Measurements from ENCODE around the gene COPS4.
"Not testable (repeated sequence)": the region's sequence is repeated elsewhere in the genome, so short reads cannot be mapped to it uniquely, and the experiment has no call there.

COPS4 gene

GRCh38 chr4:83089410-83090157, 54.6 kb downstream of the COPS4 start:
- no peak for DNase-seq

GRCh38 chr4:83093060-83093640, 58.2 kb downstream of the COPS4 start:
- DNase-seq = no peak

GRCh38 chr4:83096397-83096796, 61.4 kb downstream of the COPS4 start:
- no peak for DNase-seq

- DNase-seq = no peak
These were observed 70.0 kb downstream of the COPS4 start for GRCh38 chr4:83104991-83105390.

- no peak for DNase-seq
These were observed 72.6 kb downstream of the COPS4 start for GRCh38 chr4:83107631-83108030.

GRCh38 chr4:83108101-83108861, 73.3 kb downstream of the COPS4 start:
- DNase-seq = no peak

GRCh38 chr4:83109480-83110222, 74.7 kb downstream of the COPS4 start:
- peak; percentile 28 for DNase-seq

GRCh38 chr4:83110223-83110945, 75.4 kb downstream of the COPS4 start:
- peak; percentile 11 for DNase-seq

- DNase-seq = no peak
These were observed 76.2 kb downstream of the COPS4 start for GRCh38 chr4:83110970-83111750.

GRCh38 chr4:83111751-83112141, 76.8 kb downstream of the COPS4 start:
- DNase-seq = not testable (repeated sequence)

- DNase-seq = no peak
These were observed 77.2 kb downstream of the COPS4 start for GRCh38 chr4:83112231-83112630.

- DNase-seq = no peak
These were observed 77.9 kb downstream of the COPS4 start for GRCh38 chr4:83112678-83113428.

- no peak for DNase-seq
These were observed 78.4 kb downstream of the COPS4 start for GRCh38 chr4:83113429-83113786.

GRCh38 chr4:83114576-83114975, 79.6 kb downstream of the COPS4 start, which contains the start of gene PLAC8:
PLAC8 (minus strand) TSS chr4:83114729; CDS start chr4:83107921, 6,808 bp downstream.
- DNase-seq = no peak

GRCh38 chr4:83115000-83115399, 80.0 kb downstream of the COPS4 start:
- DNase-seq = no peak

GRCh38 chr4:83115656-83116285, 80.8 kb downstream of the COPS4 start:
- no peak for DNase-seq

GRCh38 chr4:83118869-83119268, 83.9 kb downstream of the COPS4 start:
- DNase-seq = no peak

GRCh38 chr4:83121246-83121645, 86.3 kb downstream of the COPS4 start:
- no peak for DNase-seq

- no peak for DNase-seq
These were observed 89.3 kb downstream of the COPS4 start for GRCh38 chr4:83124111-83124780.
